SU-DHL-6 (cell line): ENCODE data around the gene FAT1.

ENCODE experiments used
- CTCF ChIP-seq: fragments of 200-600 bp; sonication (generic); IDR thresholded peaks from one replicate; pipeline ENCODE4 v1.5.1; 2017; ENCODE audit warnings: antibody characterized with exemption, mild to moderate bottlenecking, low read length, moderate library complexity; ENCODE audit not compliant: insufficient read depth, poor library complexity, severe bottlenecking
- EZH2phosphoT487 ChIP-seq: fragments of 200-600 bp; sonication (generic), shearing (Covaris generic); conservative IDR thresholded peaks from 2 replicates; pipeline ENCODE4 v1.6.1; 2018; ENCODE audit warnings: mild to moderate bottlenecking, antibody characterized with exemption, low read length, moderate library complexity, mixed read lengths

- TF ChIP-seq CTCF (no peak), EZH2phosphoT487 (no peak)
Observed at GRCh38 chr4:186658657-186659056, 65.0 kb downstream of the FAT1 start.
